ENCODE measurements around the gene CCDC13.

DNA sequence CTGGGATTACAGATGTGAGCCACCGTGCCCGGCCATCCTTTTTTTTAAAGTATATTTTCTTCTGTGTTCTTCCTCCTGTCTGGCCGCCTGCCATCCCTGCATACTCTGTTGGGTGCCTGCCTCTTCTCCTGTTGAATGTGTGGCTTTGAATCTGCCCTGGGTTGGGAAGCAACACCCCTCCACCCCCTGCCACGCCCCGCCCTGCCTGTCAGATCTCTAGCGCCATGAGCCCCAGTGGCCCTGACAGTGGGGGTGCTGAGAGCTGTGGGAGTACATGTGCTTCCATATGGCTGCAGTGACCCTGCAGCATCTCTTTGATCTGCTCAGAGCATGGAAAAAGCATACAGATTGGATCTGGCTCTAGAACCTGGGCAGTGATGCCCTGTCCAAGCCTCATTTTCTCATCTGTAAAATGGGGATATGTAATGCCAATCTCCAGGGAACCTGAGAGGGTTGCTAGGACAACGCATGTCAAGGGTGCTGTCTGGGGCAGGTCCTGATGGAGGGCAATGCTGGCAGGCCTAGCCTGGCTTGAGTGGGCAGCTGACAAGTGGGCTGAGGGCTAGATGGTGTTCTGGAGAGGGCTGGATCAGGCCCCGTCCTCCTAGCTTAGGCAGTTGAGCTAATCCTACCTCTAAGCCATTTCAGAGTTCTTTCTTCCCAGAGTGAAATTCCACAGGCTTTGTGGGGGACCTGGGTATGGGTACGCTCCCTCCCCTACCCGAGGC lies 23.9 kb downstream of the CCDC13 start:
- no peak for TF ChIP-seq POLR2A (IDR thresholded peaks at IDR 0.05)
- TF ChIP-seq, protein P1, sequence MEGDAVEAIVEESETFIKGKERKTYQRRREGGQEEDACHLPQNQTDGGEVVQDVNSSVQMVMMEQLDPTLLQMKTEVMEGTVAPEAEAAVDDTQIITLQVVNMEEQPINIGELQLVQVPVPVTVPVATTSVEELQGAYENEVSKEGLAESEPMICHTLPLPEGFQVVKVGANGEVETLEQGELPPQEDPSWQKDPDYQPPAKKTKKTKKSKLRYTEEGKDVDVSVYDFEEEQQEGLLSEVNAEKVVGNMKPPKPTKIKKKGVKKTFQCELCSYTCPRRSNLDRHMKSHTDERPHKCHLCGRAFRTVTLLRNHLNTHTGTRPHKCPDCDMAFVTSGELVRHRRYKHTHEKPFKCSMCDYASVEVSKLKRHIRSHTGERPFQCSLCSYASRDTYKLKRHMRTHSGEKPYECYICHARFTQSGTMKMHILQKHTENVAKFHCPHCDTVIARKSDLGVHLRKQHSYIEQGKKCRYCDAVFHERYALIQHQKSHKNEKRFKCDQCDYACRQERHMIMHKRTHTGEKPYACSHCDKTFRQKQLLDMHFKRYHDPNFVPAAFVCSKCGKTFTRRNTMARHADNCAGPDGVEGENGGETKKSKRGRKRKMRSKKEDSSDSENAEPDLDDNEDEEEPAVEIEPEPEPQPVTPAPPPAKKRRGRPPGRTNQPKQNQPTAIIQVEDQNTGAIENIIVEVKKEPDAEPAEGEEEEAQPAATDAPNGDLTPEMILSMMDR (IDR thresholded peaks at IDR 0.05), result no peak
